Ishikawa (cell line): Measurements from ENCODE around the gene ORM2.

Experiments
- CREB1 ChIP-seq: IDR thresholded peaks from 2 replicates; pipeline ENCODE4 v1.6.1; 2012; ENCODE audit warnings: low read depth
- MAX ChIP-seq: IDR thresholded peaks from 2 replicates; pipeline ENCODE4 v1.6.1; 2012
- REST ChIP-seq: IDR thresholded peaks from 2 replicates; pipeline ENCODE4 v1.6.1; 2012; ENCODE audit warnings: low read depth, mild to moderate bottlenecking
- TAF1 ChIP-seq: IDR thresholded peaks from 2 replicates; pipeline ENCODE4 v1.6.1; 2012; ENCODE audit warnings: low read depth, mild to moderate bottlenecking
- TCF12 ChIP-seq: IDR thresholded peaks from 2 replicates; pipeline ENCODE4 v1.6.1; 2012; ENCODE audit warnings: low read depth
- USF1 ChIP-seq: IDR thresholded peaks from 2 replicates; pipeline ENCODE4 v1.6.1; 2012

- TF ChIP-seq TCF12 (no peak), USF1 (no peak), TAF1 (no peak), REST (no peak), MAX (no peak), CREB1 (no peak)
Observed at GRCh38 chr9:114281473-114282103, 48.1 kb upstream of the ORM2 start.
